HEK293 (cell line): Measurements from ENCODE around the gene ACACB.

Experiments
- ATF2 ChIP-seq: fragments of 450-650 bp; formaldehyde crosslinking; IDR thresholded peaks from 2 replicates; pipeline ENCODE4 v1.5.1; 2016; ENCODE audit warnings: missing biosample characterization, missing genetic modification characterization, low read depth
- EGR2 ChIP-seq: fragments of 450-650 bp; formaldehyde crosslinking; IDR thresholded peaks from 2 replicates; pipeline ENCODE4 v1.5.1; 2016; ENCODE audit warnings: low read depth, missing biosample characterization, missing genetic modification characterization
- ELK4 ChIP-seq: IDR thresholded peaks from 2 replicates; pipeline ENCODE4 v1.6.1; 2011; ENCODE audit warnings: mild to moderate bottlenecking, low read depth, low read length, borderline replicate concordance
- GLI4 ChIP-seq: fragments of 450-650 bp; formaldehyde crosslinking; IDR thresholded peaks from 2 replicates; pipeline ENCODE4 v1.5.1; 2016; ENCODE audit warnings: missing biosample characterization, missing genetic modification characterization
- OSR2 ChIP-seq: fragments of 450-650 bp; formaldehyde crosslinking; IDR thresholded peaks from 2 replicates; pipeline ENCODE4 v1.5.1; 2016; ENCODE audit warnings: missing biosample characterization, missing genetic modification characterization
- SCRT1 ChIP-seq: fragments of 450-650 bp; formaldehyde crosslinking; IDR thresholded peaks from 2 replicates; pipeline ENCODE4 v1.5.1; 2016; ENCODE audit warnings: missing biosample characterization, missing genetic modification characterization, borderline replicate concordance
- ZBTB8A ChIP-seq: fragments of 450-650 bp; formaldehyde crosslinking; IDR thresholded peaks from 2 replicates; pipeline ENCODE4 v1.5.1; 2016; ENCODE audit warnings: missing biosample characterization, missing genetic modification characterization
- ZNF24 ChIP-seq: fragments of 450-650 bp; formaldehyde crosslinking; IDR thresholded peaks from 2 replicates; pipeline ENCODE4 v1.5.1; 2016; ENCODE audit warnings: missing biosample characterization, missing genetic modification characterization
- ZNF341 ChIP-seq: fragments of 450-650 bp; formaldehyde crosslinking; IDR thresholded peaks from 2 replicates; pipeline ENCODE4; 2016; ENCODE audit warnings: low read depth, missing biosample characterization, missing genetic modification characterization
- ZNF366 ChIP-seq: fragments of 450-650 bp; formaldehyde crosslinking; conservative IDR thresholded peaks from 2 replicates; pipeline ENCODE4 v1.5.1; 2016; ENCODE audit warnings: missing biosample characterization, missing genetic modification characterization
- ZNF404 ChIP-seq: fragments of 450-650 bp; formaldehyde crosslinking; IDR thresholded peaks from 2 replicates; pipeline ENCODE4 v1.5.1; 2017; ENCODE audit warnings: missing biosample characterization, missing genetic modification characterization
- ZNF692 ChIP-seq: fragments of 450-650 bp; formaldehyde crosslinking; IDR thresholded peaks from 2 replicates; pipeline ENCODE4 v1.5.1; 2016; ENCODE audit warnings: missing biosample characterization, missing genetic modification characterization
- ZSCAN5A ChIP-seq: fragments of 450-650 bp; formaldehyde crosslinking; IDR thresholded peaks from 2 replicates; pipeline ENCODE4 v1.5.1; 2016; ENCODE audit warnings: missing biosample characterization, missing genetic modification characterization

Gene ACACB

GRCh38 chr12:109310247-109311125 is 194.1 kb downstream of the ACACB start (continued):
- TF ChIP-seq GLI4, result 0 out of 2 replicates have a peak, but pooled peaks have one; percentile 55
- peak; percentile 80 for TF ChIP-seq ZNF692 (tag by site-specific recombination)
- no peak for TF ChIP-seq ZNF404 (tag by site-specific recombination)
- TF ChIP-seq EGR2 (tag by site-specific recombination), result peak; percentile 70
- no peak for TF ChIP-seq ATF2
- TF ChIP-seq ZNF24 (tag by site-specific recombination), result peak; percentile 58; the same call in 1 of the 2 replicates
- 0 out of 2 replicates have a peak, but pooled peaks have one; percentile 34 for TF ChIP-seq ZNF366
- TF ChIP-seq ZSCAN5A (tag by site-specific recombination), result no peak
- TF ChIP-seq ZBTB8A (tag by site-specific recombination), result peak; percentile 73
- TF ChIP-seq ELK4, result no peak
- peak; percentile 83 for TF ChIP-seq ZNF341 (tag by site-specific recombination)
- peak; percentile 67 for TF ChIP-seq OSR2 (tag by site-specific recombination)
- 0 out of 2 replicates have a peak, but pooled peaks have one; percentile 25 for TF ChIP-seq SCRT1 (tag by site-specific recombination)
- TF ChIP-seq, all 188 proteins: peak for 54
